Ramos (cell line): ENCODE results near the gene LDAH.

ENCODE experiments used
- in situ Hi-C: fragments of 300-500 bp; cut with MboI; formaldehyde crosslinking; loops from one replicate; pipeline ENCODE4 v1.14.3; 2022; ENCODE audit warnings: low sequenced_read_pairs; ENCODE audit not compliant: unreplicated experiment

The LDAH gene

DNA sequence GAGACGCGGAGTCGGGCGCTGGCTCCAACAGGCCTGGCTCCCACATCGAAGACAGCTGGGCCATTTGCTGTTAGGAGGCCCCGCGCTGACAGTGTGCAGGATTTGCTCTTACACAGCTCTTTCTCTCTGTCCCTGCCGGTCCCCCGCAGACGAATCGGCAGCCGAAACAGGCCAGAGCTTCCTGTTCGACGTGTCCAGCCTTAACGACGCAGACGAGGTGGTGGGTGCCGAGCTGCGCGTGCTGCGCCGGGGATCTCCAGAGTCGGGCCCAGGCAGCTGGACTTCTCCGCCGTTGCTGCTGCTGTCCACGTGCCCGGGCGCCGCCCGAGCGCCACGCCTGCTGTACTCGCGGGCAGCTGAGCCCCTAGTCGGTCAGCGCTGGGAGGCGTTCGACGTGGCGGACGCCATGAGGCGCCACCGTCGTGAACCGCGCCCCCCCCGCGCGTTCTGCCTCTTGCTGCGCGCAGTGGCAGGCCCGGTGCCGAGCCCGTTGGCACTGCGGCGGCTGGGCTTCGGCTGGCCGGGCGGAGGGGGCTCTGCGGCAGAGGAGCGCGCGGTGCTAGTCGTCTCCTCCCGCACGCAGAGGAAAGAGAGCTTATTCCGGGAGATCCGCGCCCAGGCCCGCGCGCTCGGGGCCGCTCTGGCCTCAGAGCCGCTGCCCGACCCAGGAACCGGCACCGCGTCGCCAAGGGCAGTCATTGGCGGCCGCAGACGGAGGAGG is 152.4 kb downstream of the LDAH start:
- in situ Hi-C loops = no loop called here

- in situ Hi-C loops = no loop called here
Observed at GRCh38 chr2:20669562-20670314, 153.2 kb downstream of the LDAH start.

DNA sequence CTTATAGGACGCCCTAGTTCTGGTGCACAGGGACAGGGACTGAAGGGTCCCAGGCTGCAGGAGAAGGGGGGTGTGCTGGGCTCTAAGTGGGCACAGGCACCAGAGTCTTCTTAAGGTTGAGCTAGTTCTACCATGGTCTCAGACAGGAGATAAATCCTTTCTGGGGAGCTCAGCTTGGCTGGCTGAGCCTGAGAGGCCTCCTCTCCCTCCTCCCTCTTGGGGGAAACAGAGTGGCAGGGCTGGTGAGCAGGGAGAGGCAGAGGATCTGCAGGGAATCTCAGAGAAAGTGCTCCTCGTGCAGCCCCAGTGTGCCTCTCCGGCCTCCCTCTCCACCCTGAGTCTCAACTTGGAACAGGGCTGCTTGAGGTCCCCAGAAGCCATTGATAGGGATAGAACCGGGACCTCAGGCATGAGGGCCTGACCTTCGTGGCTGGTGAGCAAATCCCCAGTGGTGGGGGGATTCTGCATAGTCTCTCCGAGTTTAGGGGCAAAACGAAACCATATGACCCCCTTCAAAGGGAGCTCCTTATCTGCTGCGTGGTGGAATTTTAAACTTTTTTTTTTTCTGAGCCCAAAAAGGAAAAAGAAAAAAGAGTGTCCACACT is 153.9 kb downstream of the LDAH start:
- in situ Hi-C loops = no loop called here

- in situ Hi-C loops = no loop called here
Observed at GRCh38 chr2:20668451-20668850, 154.4 kb downstream of the LDAH start.

DNA sequence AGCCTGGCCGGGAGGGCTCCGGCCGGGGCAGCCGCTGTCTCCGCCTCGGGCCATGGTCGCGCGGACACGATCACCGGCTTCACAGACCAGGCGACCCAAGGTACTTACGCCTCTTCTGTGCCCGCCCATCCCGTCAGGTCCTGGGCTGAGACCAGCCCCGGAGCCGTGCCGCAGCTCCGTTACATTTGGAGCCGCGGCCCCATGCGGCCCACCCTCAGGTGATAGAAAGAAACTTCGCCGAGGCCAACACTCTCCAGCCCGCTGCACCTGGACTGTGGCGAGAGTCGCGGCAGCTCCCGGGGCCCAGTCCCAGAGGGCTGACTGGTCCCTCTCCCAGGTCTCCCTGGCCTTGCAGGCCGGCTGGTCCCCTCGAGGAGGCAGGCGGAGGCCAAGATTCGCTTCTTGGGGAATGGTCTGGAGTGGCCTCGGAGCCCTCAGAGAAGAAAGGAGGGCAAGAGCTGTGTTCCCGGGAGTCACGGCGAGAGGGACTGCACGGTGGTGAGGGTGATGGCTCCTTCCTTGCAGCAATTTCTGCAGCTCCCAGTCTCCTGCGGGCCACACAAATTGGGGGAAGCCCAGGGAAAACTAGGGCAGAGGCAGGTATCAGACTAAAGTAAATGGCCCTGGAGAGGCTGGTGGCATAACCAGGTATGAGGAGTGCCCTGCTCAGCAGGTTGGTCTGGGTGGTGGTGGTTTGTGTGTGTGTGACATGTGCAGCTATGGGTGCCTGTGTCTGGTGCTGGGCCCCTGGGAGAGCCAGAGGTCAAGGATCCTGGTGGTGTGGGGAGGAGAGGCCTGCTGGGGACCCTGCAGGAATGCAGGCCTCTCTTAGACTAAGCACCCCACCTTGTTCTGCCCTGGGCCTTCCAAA is 155.1 kb downstream of the LDAH start:
- in situ Hi-C loops = no loop called here

DNA sequence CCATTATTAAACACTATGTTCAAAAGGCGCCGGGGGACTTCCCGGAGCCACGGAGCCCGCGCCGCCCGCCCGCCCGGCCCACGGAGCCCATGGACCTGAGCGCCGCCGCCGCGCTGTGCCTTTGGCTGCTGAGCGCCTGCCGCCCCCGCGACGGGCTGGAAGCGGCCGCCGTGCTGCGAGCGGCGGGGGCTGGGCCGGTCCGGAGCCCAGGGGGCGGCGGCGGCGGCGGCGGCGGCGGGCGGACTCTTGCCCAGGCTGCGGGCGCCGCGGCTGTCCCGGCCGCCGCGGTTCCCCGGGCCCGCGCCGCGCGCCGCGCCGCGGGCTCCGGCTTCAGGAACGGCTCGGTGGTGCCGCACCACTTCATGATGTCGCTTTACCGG is 155.8 kb downstream of the LDAH start:
- in situ Hi-C loops = no loop called here

DNA sequence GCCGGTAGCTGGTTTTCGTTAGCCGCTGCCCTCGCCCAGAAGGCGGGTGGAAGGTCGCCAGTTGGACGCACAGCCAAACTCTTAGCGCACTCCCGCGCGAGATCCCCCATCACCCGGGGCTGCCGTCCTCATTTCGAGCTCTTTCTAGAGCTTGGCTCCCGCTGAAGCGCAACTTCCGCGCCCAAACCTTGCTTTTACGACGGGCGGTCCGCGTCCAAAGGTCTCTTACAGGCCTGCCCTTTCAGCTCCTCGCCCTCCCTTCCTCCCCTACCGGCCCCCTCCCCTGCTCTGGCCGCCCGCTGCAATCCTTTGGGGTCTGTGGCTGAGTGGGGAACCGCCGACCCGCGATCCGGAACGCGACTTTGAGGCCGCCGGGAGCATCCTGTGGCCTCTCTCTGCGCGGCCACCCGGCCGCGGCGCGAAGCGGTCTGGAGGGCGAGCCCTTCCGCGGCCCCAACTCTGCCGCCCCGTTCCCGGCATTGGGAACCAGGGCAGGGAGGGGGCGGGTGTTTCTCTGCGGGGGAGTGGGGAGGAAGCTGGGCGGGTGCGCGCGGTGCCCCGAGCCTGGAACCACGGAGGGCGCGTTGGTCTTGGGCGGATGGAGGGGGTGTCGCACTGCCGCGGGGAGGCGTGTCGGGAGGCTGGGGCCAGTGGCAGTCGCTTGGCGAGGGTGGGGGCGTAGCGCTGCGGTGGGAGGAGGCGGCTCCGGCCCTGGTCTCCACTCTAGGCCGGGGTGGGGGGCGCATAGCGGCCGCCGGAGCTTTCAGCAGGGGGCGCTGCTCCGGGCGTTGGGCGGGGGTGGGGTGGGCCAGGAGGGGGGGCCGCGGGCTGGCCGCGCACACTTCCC is 156.4 kb downstream of the LDAH start, which contains the start of gene GDF7:
Gene GDF7 (plus strand): TSS at position 841 of the 847 bp plus-strand sequence. CDS start 96 bp downstream, outside the sequence.
- in situ Hi-C loops = no loop called here

DNA sequence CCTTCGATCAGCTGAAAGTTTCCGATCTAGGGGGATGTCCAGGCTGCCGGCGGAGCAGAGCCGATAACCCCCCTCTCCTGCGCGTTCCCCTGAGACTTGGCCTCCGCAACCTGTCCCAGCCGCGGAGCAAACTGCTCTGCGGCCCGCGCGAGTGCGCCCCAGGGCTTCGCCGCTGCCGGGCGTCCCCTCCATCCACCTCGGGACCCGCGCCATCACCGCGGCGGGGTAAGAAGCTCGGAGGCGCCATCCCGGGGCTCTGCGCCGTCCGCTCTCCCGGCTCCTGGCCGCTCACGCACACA is 156.9 kb downstream of the LDAH start:
- in situ Hi-C loops = no loop called here

- in situ Hi-C loops = no loop called here
Observed at GRCh38 chr2:20665243-20666004, 157.5 kb downstream of the LDAH start.

- in situ Hi-C loops = loop anchor here (5.0 kb wide), 1 partner anchor 298 kb away; no protein-coding TSS in a partner anchor
Observed at GRCh38 chr2:20664431-20665242, 158.3 kb downstream of the LDAH start.

DNA sequence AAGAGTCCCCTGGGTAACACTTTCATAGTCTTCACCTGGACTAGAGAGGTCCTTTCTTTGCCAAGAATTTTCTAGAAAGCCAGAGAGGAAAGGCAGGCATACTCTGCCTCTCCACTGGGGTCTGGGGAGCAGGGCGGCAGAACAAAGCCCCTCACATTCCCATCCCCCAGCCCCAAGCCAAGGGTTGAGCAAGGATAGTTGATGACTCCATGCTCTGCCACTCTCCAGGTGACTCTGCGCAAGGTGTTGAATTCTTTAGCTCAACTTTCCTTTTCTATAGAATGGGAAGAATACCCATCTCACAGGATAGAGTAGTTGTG is 158.9 kb downstream of the LDAH start:
- in situ Hi-C loops = loop anchor here (5.0 kb wide), 1 partner anchor 298 kb away; no protein-coding TSS in a partner anchor

DNA sequence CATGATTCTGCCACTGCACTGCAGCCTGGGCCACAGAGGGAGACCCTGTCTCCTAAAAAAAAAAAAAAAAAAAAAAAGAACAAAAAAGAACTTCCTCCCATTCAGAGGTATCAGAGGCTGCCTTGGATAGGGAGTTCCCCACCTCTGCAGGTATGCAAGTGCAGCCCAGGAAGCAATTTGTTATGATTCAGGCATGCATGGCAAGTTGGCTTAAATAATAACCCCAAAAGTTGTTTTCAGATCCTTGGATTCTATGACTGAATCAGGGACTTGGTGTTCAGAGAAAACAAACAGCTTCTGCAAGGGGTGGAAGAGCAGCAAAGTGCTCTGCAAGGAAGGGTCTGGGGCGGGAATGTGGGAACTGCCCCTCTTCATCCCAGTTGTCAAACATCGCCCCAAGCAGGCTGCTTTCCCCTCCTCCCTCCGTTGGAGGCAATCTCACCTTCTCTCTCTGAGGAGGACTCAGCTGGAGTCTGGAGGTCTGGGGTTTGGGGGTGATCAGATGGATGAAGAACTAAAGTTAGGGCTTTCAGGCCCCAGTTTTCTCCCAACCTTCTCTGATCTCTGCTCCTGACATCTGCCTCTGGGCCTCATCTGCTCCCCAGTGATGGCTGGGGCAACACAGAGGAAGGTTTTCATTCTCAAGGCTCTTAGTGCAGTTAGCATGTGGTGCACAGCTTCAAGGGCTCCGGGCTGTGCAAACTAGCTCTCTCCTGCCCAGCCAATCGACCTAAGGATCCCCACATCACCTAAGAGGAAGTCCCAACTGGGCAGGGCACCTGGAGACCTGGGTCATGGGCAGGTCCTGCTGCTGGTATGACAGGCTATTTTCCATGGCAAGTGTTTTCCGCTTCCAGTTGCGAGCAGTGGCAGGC is 159.5 kb downstream of the LDAH start:
- in situ Hi-C loops = loop anchor here (5.0 kb wide), 1 partner anchor 299 kb away; no protein-coding TSS in a partner anchor

- in situ Hi-C loops = loop anchor here (5.0 kb wide), 1 partner anchor 300 kb away; no protein-coding TSS in a partner anchor
Observed at GRCh38 chr2:20662308-20662937, 160.5 kb downstream of the LDAH start.

- in situ Hi-C loops = loop anchor here (5.0 kb wide), 1 partner anchor 301 kb away; no protein-coding TSS in a partner anchor
Observed at GRCh38 chr2:20661421-20662307, 161.2 kb downstream of the LDAH start.
